IMR-90 (cell line): Measurements from ENCODE around the gene IRF6. TPM values are rescaled to one million over a fixed set of nuclear protein-coding genes. Genes with fewer than 3 reads are reported as not detected.

Experiments used
- ATAC-seq: fragments of 200-7000 bp; cut with Tn5 transposase; 2 replicates; pipeline ENCODE4 v1.9.1; 2020; ENCODE audit warnings: low read depth, mild to moderate bottlenecking, moderate library complexity
- BruUV-seq: library from RNA; stranded (reverse); fragments of 400-500 nt; replicated peaks from 2 replicates; lab custom pipeline; 2021; lab: Mats Ljungman, UMichigan
- CTCF ChIA-PET: fragments of 300-600 bp; formaldehyde crosslinking; extraction: SDS; loops from one replicate; lab custom pipeline; 2021; ENCODE audit warnings: antibody characterized with exemption; lab: Yijun Ruan, JAX
- POLR2A ChIA-PET: fragments of 300-600 bp; sonication (Branson Sonifier 250); formaldehyde crosslinking; loops from one replicate; lab custom pipeline; 2022; ENCODE audit warnings: antibody characterized with exemption; ENCODE audit not compliant: unreplicated experiment; lab: Charles Lee
- DNase-seq: peaks from one replicate; pipeline ENCODE4 v3.0.0; 2013
- H2AFZ ChIP-seq: replicated peaks from 2 replicates; pipeline ENCODE3; 2013; ENCODE audit warnings: low read length, mild to moderate bottlenecking; ENCODE audit not compliant: poor library complexity
- H2AK5ac ChIP-seq: 2 replicates; pipeline ENCODE4 v1.6.1; 2013; ENCODE audit warnings: low read depth, low read length, inconsistent platforms
- H2AK9ac ChIP-seq: replicated peaks from 2 replicates; pipeline ENCODE3; 2013; ENCODE audit warnings: mild to moderate bottlenecking, low read depth, low read length, moderate library complexity; ENCODE audit not compliant: poor library complexity
- H2BK120ac ChIP-seq: 2 replicates; pipeline ENCODE4 v1.6.1; 2013; ENCODE audit warnings: low read depth, low read length, inconsistent platforms
- H2BK15ac ChIP-seq: 3 replicates; pipeline ENCODE4 v1.6.1; 2013; ENCODE audit warnings: low read depth, low read length, inconsistent platforms
- H2BK20ac ChIP-seq: 2 replicates; pipeline ENCODE4 v1.6.1; 2013; ENCODE audit warnings: low read depth, mild to moderate bottlenecking, inconsistent platforms, low read length, moderate library complexity
- H2BK5ac ChIP-seq: 2 replicates; pipeline ENCODE4 v1.6.1; 2013; ENCODE audit warnings: mild to moderate bottlenecking, low read depth, low read length, inconsistent platforms; ENCODE audit not compliant: poor library complexity, severe bottlenecking
- H3K14ac ChIP-seq: replicated peaks from 2 replicates; pipeline ENCODE4 v1.6.1; 2013; ENCODE audit warnings: low read depth, low read length, inconsistent platforms
- H3K18ac ChIP-seq: 2 replicates; pipeline ENCODE4 v1.6.1; 2013; ENCODE audit warnings: low read depth, low read length, control low read depth
- H3K23ac ChIP-seq: 2 replicates; pipeline ENCODE4 v1.6.1; 2013; ENCODE audit warnings: low read depth, low read length, inconsistent platforms
- H3K27ac ChIP-seq: 2 replicates; pipeline ENCODE4 v1.5.1; 2013; ENCODE audit warnings: mild to moderate bottlenecking, control low read depth, low read length; ENCODE audit not compliant: insufficient read depth
- H3K27me3 ChIP-seq: 2 replicates; pipeline ENCODE4 v1.6.1; 2013; ENCODE audit warnings: low read length; ENCODE audit not compliant: control insufficient read depth, insufficient read depth
- H3K36me3 ChIP-seq: 2 replicates; pipeline ENCODE4 v1.6.1; 2013; ENCODE audit warnings: low read length, mixed read lengths; ENCODE audit not compliant: control insufficient read depth, insufficient read depth
- H3K4ac ChIP-seq: 2 replicates; pipeline ENCODE4 v1.6.1; 2013; ENCODE audit warnings: low read depth, low read length, inconsistent platforms
- H3K4me1 ChIP-seq: 2 replicates; pipeline ENCODE4 v1.6.1; 2013; ENCODE audit warnings: low read length, mixed read lengths; ENCODE audit not compliant: control insufficient read depth, insufficient read depth
- H3K4me2 ChIP-seq: 2 replicates; pipeline ENCODE4 v1.6.1; 2013; ENCODE audit warnings: low read depth, mild to moderate bottlenecking, control low read depth, low read length, moderate library complexity
- H3K4me3 ChIP-seq: 2 replicates; pipeline ENCODE4 v1.5.1; 2013; ENCODE audit warnings: low read depth, mild to moderate bottlenecking, control low read depth, low read length, moderate library complexity; ENCODE audit not compliant: insufficient read depth
- H3K56ac ChIP-seq: 2 replicates; pipeline ENCODE4 v1.6.1; 2013; ENCODE audit warnings: low read length, inconsistent platforms; ENCODE audit not compliant: insufficient read depth; ENCODE audit errors: extremely low read depth
- H3K79me1 ChIP-seq, 2 experiments: 2 replicates each; pipeline ENCODE4 v1.6.1; 2013; ENCODE audit warnings: low read length in 2 of 2, inconsistent platforms in 1 of 2, low read depth in 1 of 2
- H3K9ac ChIP-seq: 2 replicates; pipeline ENCODE4 v1.6.1; 2013; ENCODE audit warnings: low read depth, low read length, control low read depth
- H3K9me1 ChIP-seq: 2 replicates; pipeline ENCODE4 v1.6.1; 2013; ENCODE audit warnings: low read length, inconsistent platforms; ENCODE audit not compliant: insufficient read depth
- H3K9me3 ChIP-seq: 2 replicates; pipeline ENCODE4 v1.6.1; 2013; ENCODE audit warnings: low read length; ENCODE audit not compliant: control insufficient read depth, insufficient read depth
- H4K20me1 ChIP-seq: 2 replicates; pipeline ENCODE4 v1.6.1; 2013; ENCODE audit warnings: low read length, inconsistent platforms; ENCODE audit not compliant: insufficient read depth
- H4K5ac ChIP-seq: 2 replicates; pipeline ENCODE4 v1.6.1; 2013; ENCODE audit warnings: mild to moderate bottlenecking, low read depth, low read length, control low read depth
- H4K8ac ChIP-seq, 2 experiments: 2 replicates each; pipeline ENCODE4 v1.6.1; 2013; ENCODE audit warnings: low read depth in 2 of 2, low read length in 2 of 2, control low read depth in 1 of 2, inconsistent platforms in 1 of 2
- H4K91ac ChIP-seq: 2 replicates; pipeline ENCODE4 v1.6.1; 2013; ENCODE audit warnings: low read depth, low read length, inconsistent platforms; ENCODE audit not compliant: insufficient read depth
- POLR2A ChIP-seq: IDR thresholded peaks from 2 replicates; pipeline ENCODE4 v1.6.1; 2012; ENCODE audit warnings: mild to moderate bottlenecking, low read depth, low read length
- RCOR1 ChIP-seq: IDR thresholded peaks from 2 replicates; pipeline ENCODE4 v1.6.1; 2012; ENCODE audit warnings: mild to moderate bottlenecking, low read length, improper control_type of control experiment; ENCODE audit not compliant: insufficient replicate concordance
- WGBS, 2 experiments: methylation state at CpG; one replicate each; pipeline versions ENCODE4 v1.1.5 to v1.1.7; 2013; ENCODE audit warnings: missing lambda C conversion rate in 2 of 2; ENCODE audit not compliant: insufficient read length in 1 of 2; ENCODE audit errors: extremely low coverage in 2 of 2; 5-methylcytosine and 5-hydroxymethylcytosine counted together
- dilution Hi-C: fragments of 300-500 bp; cut with HindIII; formaldehyde crosslinking; loops from one replicate; pipeline ENCODE4 v1.14.3; 2018; ENCODE audit warnings: low sequenced_read_pairs; ENCODE audit not compliant: unreplicated experiment
- in situ Hi-C: fragments of 300-500 bp; cut with MboI; formaldehyde crosslinking; loops from 3 replicates; pipeline ENCODE4 v1.14.3; 2019; ENCODE audit warnings: low sequenced_read_pairs, inconsistent platforms, mixed read lengths
- intact Hi-C: fragments of 100-400 bp; cut with micrococcal nuclease; formaldehyde crosslinking; loops from 2 replicates; pipeline ENCODE4 v1.10.0; 2022
- polyA plus RNA-seq, 3 experiments: library from polyadenylated mRNA; depleted of rRNA; stranded (reverse); fragments of >200 nt; gene quantifications; 2 replicates each; pipeline ENCODE4 v1.2.3, GENCODE V29; 2012; ENCODE audit warnings: low replicate concordance in 1 of 3
- total RNA-seq: library from RNA; depleted of rRNA; stranded (reverse); fragments of >200 nt; gene quantifications from 2 replicates; pipeline ENCODE4 v1.2.3, GENCODE V29; 2012
- TF ChIP-seq, protein P1 (sequence below): fragments of 150-350 bp; IDR thresholded peaks from 2 replicates; pipeline ENCODE4 v1.6.1; 2017; ENCODE audit warnings: mild to moderate bottlenecking, antibody characterized with exemption, low read length, low read depth

Gene IRF6
- total and polyA plus RNA-seq, 2 of the 4 experiments (the other 2 are of a cell fraction), result 1.2 to 2.9 TPM

DNA sequence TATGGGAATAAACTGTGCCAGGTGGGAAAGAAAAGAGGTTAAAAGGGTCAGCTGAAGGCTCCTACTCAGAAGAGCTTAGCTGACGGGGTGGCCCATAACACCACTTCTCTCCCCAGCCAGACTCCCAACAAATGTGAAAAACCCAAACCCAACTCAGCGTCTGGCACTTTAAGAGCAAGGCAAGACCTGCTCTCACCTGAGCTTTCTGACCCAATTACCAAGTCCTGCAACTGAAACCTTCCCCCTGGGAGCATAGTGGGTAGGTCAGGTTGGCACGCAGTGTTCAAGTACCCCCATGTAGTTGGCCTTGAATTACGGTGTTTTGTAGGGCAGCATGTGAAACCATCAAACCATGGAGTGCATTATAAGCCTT lies 3.2 kb downstream of the IRF6 start:
- BruUV-seq, result no TSS peak

More for the DNA sequence above, 3.2 kb downstream of the IRF6 start:
- no peak overlapping the region for H2AK9ac ChIP-seq
- in situ Hi-C loops (no loop called here), dilution Hi-C loops (loop anchor here (25.0 kb wide), 1 partner anchor 185 kb away; no protein-coding TSS in a partner anchor), intact Hi-C loops (no loop called here)
- H4K91ac ChIP-seq, result no peak overlapping the region
- H3K27ac ChIP-seq, result no peak overlapping the region
- no peak overlapping the region for H3K4me3 ChIP-seq
- H3K23ac ChIP-seq, result no peak overlapping the region
- no peak overlapping the region for H2BK20ac ChIP-seq
- H2BK120ac ChIP-seq, result no peak overlapping the region
- peaks cover 4% of the 10 kb centered on the region; the same call in 1 of the 2 replicates for H3K4me1 ChIP-seq
- H2BK5ac ChIP-seq, result no peak overlapping the region
- H4K20me1 ChIP-seq, result no peaks in the 10 kb centered on the region
- no peak overlapping the region for H3K9ac ChIP-seq
- H3K36me3 ChIP-seq, result no peaks in the 10 kb centered on the region
- H2AK5ac ChIP-seq, result no peak overlapping the region
- no peaks in the 10 kb centered on the region for H3K9me3 ChIP-seq
- DNase-seq, result no peak
- no CpG with 5 or more reads among the region's 4 CpGs for WGBS, 2 experiments
- peaks cover 2% of the 10 kb centered on the region for H3K27me3 ChIP-seq
- ATAC-seq, result no peak
- H2BK15ac ChIP-seq, result no peak overlapping the region
- no peak overlapping the region for H3K14ac ChIP-seq
- no peak overlapping the region for H3K18ac ChIP-seq
- H3K4ac ChIP-seq, result no peak overlapping the region
- H2AFZ ChIP-seq, result no peak overlapping the region
- no peaks in the 10 kb centered on the region for H3K79me1 ChIP-seq
- TF ChIP-seq RCOR1 (no peak), POLR2A (no peak)
- TF ChIP-seq, protein P1, sequence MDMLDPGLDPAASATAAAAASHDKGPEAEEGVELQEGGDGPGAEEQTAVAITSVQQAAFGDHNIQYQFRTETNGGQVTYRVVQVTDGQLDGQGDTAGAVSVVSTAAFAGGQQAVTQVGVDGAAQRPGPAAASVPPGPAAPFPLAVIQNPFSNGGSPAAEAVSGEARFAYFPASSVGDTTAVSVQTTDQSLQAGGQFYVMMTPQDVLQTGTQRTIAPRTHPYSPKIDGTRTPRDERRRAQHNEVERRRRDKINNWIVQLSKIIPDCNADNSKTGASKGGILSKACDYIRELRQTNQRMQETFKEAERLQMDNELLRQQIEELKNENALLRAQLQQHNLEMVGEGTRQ, result no peak
- H4K8ac ChIP-seq, result no peak overlapping the region
- no peak overlapping the region for H3K56ac ChIP-seq
- ChIA-PET POLR2A (no interaction called here), CTCF (interaction anchor here (0.8 kb wide), 1 partner anchor 20 kb away, joined by 3 read pairs; no protein-coding TSS in a partner anchor)
- H3K4me2 ChIP-seq, result no peak overlapping the region
- H3K9me1 ChIP-seq, result peaks cover 3% of the 10 kb centered on the region; the same call in 1 of the 2 replicates
- H4K5ac ChIP-seq, result no peak overlapping the region
